K562 (cell line): ENCODE data around the gene MATN1. TPM values are rescaled to one million over a fixed set of nuclear protein-coding genes. Genes with fewer than 3 reads are reported as not detected.

Experiments
- ARNT ChIP-seq, 2 experiments: fragments of 450-650 bp; IDR thresholded peaks; 2 replicates each; pipeline ENCODE4 v1.6.1; 2016; ENCODE audit warnings: mild to moderate bottlenecking in 1 of 2
- BRD9 ChIP-seq: fragments of 450-650 bp; IDR thresholded peaks from 2 replicates; pipeline ENCODE4 v1.6.1; 2018; ENCODE audit warnings: low read depth; ENCODE audit not compliant: partially characterized antibody
- CAMTA2 ChIP-seq: fragments of 250-450 bp; sonication (Bioruptor Pico); conservative IDR thresholded peaks from 2 replicates; pipeline ENCODE4 v1.5.1; 2022
- CBFA2T2 ChIP-seq: fragments of 450-650 bp; conservative IDR thresholded peaks from 2 replicates; pipeline ENCODE4 v1.6.1; 2017; ENCODE audit warnings: mild to moderate bottlenecking
- EGR1 ChIP-seq: fragments of 450-650 bp; conservative IDR thresholded peaks from 2 replicates; pipeline ENCODE4 v1.6.1; 2017; ENCODE audit warnings: mild to moderate bottlenecking
- ESRRA ChIP-seq: fragments of 450-650 bp; IDR thresholded peaks from 2 replicates; pipeline ENCODE4 v1.6.1; 2014; ENCODE audit warnings: low read depth, mild to moderate bottlenecking, moderate library complexity, borderline replicate concordance
- HOMEZ ChIP-seq: fragments of 250-450 bp; sonication (Bioruptor Pico); IDR thresholded peaks from 2 replicates; pipeline ENCODE4 v1.4.0; 2020; ENCODE audit warnings: mild to moderate bottlenecking, moderate library complexity
- KDM1A ChIP-seq, 2 experiments: fragments of 450-650 bp; IDR thresholded peaks; 2 replicates each; pipeline ENCODE4 v1.6.1; 2016; ENCODE audit warnings: mild to moderate bottlenecking in 2 of 2
- MAZ ChIP-seq, 2 experiments: fragments of 450-650 bp in 1 of 2; sonication (generic) in 1 of 2; formaldehyde crosslinking; IDR thresholded peaks in 1 of 2; conservative IDR thresholded peaks in 1 of 2; 2 replicates each; pipeline versions ENCODE4 v1.4.0 to v1.5.0; 2020; ENCODE audit warnings: mild to moderate bottlenecking in 1 of 2, missing genetic modification reagents in 1 of 2
- MCM3 ChIP-seq: fragments of 450-650 bp; IDR thresholded peaks from 2 replicates; pipeline ENCODE4 v1.6.1; 2016
- OTX1 ChIP-seq: fragments of 450-650 bp; formaldehyde crosslinking; IDR thresholded peaks from 2 replicates; pipeline ENCODE4 v1.4.0; 2022; ENCODE audit warnings: mild to moderate bottlenecking
- PKNOX1 ChIP-seq: fragments of 450-650 bp; IDR thresholded peaks from 2 replicates; pipeline ENCODE4 v1.6.1; 2016
- RBM39 ChIP-seq: fragments of 200-400 bp; formaldehyde crosslinking; optimal IDR thresholded peaks from 2 replicates; pipeline ENCODE3; 2018; ENCODE audit warnings: low read depth, low read length
- RCOR1 ChIP-seq, 2 experiments: IDR thresholded peaks; 2 replicates each; pipeline ENCODE4 v1.6.1; 2012; ENCODE audit warnings: low read depth in 2 of 2, low read length in 2 of 2, borderline replicate concordance in 1 of 2, improper control_type of control experiment in 1 of 2
- SMAD1 ChIP-seq: fragments of 150-350 bp; IDR thresholded peaks from 2 replicates; pipeline ENCODE4 v1.6.1; 2014; ENCODE audit warnings: low read length, low read depth; ENCODE audit not compliant: partially characterized antibody
- SOX6 ChIP-seq: fragments of 450-650 bp; IDR thresholded peaks from 2 replicates; pipeline ENCODE4 v1.6.1; 2014; ENCODE audit warnings: mild to moderate bottlenecking
- SRF ChIP-seq, 2 experiments: fragments of 250-450, 450-650 bp in 1 of 2; sonication (Bioruptor Pico) in 1 of 2; sonication (generic) in 1 of 2; formaldehyde crosslinking; IDR thresholded peaks; 2 replicates each; pipeline versions ENCODE4 v1.5.0 to v1.5.1; 2020 to 2022; ENCODE audit warnings: mild to moderate bottlenecking in 1 of 2, missing genetic modification reagents in 1 of 2
- TEAD1 ChIP-seq, 2 experiments: fragments of 450-650 bp in 1 of 2; sonication (generic) in 1 of 2; formaldehyde crosslinking; IDR thresholded peaks; 2 replicates each; pipeline versions ENCODE4 v1.4.0 to v1.8.0; 2020 to 2022; ENCODE audit warnings: mild to moderate bottlenecking in 2 of 2, missing genetic modification reagents in 1 of 2
- TFE3 ChIP-seq: fragments of 450-650 bp; formaldehyde crosslinking; IDR thresholded peaks from 2 replicates; pipeline ENCODE4 v1.4.0; 2020; ENCODE audit warnings: mild to moderate bottlenecking, mixed read lengths
- YY1 ChIP-seq, 3 experiments: IDR thresholded peaks; 2 replicates each; pipeline ENCODE4 v1.6.1; 2011; ENCODE audit warnings: low read length in 2 of 3, mild to moderate bottlenecking in 2 of 3, moderate library complexity in 2 of 3, borderline replicate concordance in 1 of 3, control low read depth in 1 of 3, low read depth in 1 of 3; ENCODE audit not compliant: insufficient read depth in 3 of 3, insufficient replicate concordance in 2 of 3, control insufficient read depth in 1 of 3, insufficient read length in 1 of 3; ENCODE audit errors: extremely low read depth in 1 of 3
- ZBTB8A ChIP-seq: fragments of 450-650 bp; IDR thresholded peaks from 2 replicates; pipeline ENCODE4 v1.6.1; 2018; ENCODE audit warnings: mild to moderate bottlenecking, moderate library complexity; ENCODE audit not compliant: partially characterized antibody
- ZNF12 ChIP-seq: sonication (generic); formaldehyde crosslinking; IDR thresholded peaks from 2 replicates; pipeline ENCODE4 v1.4.0; 2020; ENCODE audit warnings: mild to moderate bottlenecking, missing genetic modification reagents
- ZNF354B ChIP-seq: fragments of 250-450 bp; sonication (Bioruptor Pico); IDR thresholded peaks from 2 replicates; pipeline ENCODE4 v1.4.0; 2020
- ZNF445 ChIP-seq: fragments of 250-450 bp; sonication (Bioruptor Pico); IDR thresholded peaks from 2 replicates; pipeline ENCODE4 v1.4.0; 2020; ENCODE audit warnings: low read depth, mild to moderate bottlenecking, moderate library complexity
- polyA plus RNA-seq, 8 experiments: library from polyadenylated mRNA; depleted of rRNA in 4 of 8; stranded (reverse) in 5 of 8; unstranded in 3 of 8; fragments of >200 nt; fragmentation: Nextera tagmentation in 2 of 8; fragmentation: Illumina TruSeq in 1 of 8; extraction: Ambion mirVana in 2 of 8; extraction: Trizol in 1 of 8; gene quantifications; 2 replicates each; pipeline versions ENCODE4 v1.2.1 to v1.2.3, GENCODE V29; 2011 to 2014; ENCODE audit warnings: inconsistent platforms in 1 of 8, missing spikeins in 1 of 8
- total RNA-seq, 7 experiments: library from RNA; depleted of rRNA in 6 of 7; stranded (reverse); fragments of >200 nt in 6 of 7; fragmentation: Illumina TruSeq in 2 of 7; extraction: Trizol in 2 of 7; gene quantifications; 2 replicates each; pipeline versions ENCODE4 v1.2.1 to v1.2.3, GENCODE V29; 2011 to 2021; ENCODE audit warnings: low replicate concordance in 1 of 7

MATN1 gene
- total and polyA plus RNA-seq, 9 of the 15 experiments (the other 6 are each of a cell fraction or from before 2014, with no cell fraction given): 0.10 to 2.3 (median 1.2) TPM

- TF ChIP-seq ZNF354B (peak; percentile 13; the same call in 1 of the 2 replicates), ZBTB8A (no peak), CBFA2T2 (no peak), SRF (CRISPR knock-in tag; IDR thresholded peaks at IDR 0.05) (no peak; a peak in 2 of 4 replicates), EGR1 (peak; percentile 80), MCM3 (no peak), HOMEZ (CRISPR knock-in tag) (peak; percentile 46; the same call in 1 of the 2 replicates), BRD9 (peak; percentile 17), TEAD1 (CRISPR knock-in tag; IDR thresholded peaks at IDR 0.05) (peak; percentile 22 to 71; a peak in 2 of 4 replicates), ZNF445 (CRISPR knock-in tag) (peak; percentile 25; the same call in 1 of the 2 replicates), MAZ (CRISPR knock-in tag; conservative IDR thresholded peaks at IDR 0.05 in 1 of 2, IDR thresholded peaks at IDR 0.05 in 1 of 2) (peak in 1 of 2 experiments; percentile 88; a peak in 2 of 4 replicates), OTX1 (CRISPR knock-in tag) (no peak), TFE3 (CRISPR knock-in tag) (no peak; the same call in 1 of the 2 replicates), RBM39 (no peak), YY1 (IDR thresholded peaks at IDR 0.05; ENCODE audit: borderline replicate concordance in 1 of 3, control insufficient read depth in 1 of 3, extremely low read depth in 1 of 3, insufficient read depth in 3 of 3, insufficient read length in 1 of 3, insufficient replicate concordance in 2 of 3, low read depth in 1 of 3, low read length in 2 of 3) (peak in 1 of 3 experiments; percentile 66), CAMTA2 (CRISPR knock-in tag) (0 out of 2 replicates have a peak, but pooled peaks have one; percentile 35), ARNT (IDR thresholded peaks at IDR 0.05) (no peak), RCOR1 (IDR thresholded peaks at IDR 0.05; ENCODE audit: borderline replicate concordance in 1 of 2, low read depth in 2 of 2, low read length in 2 of 2) (peak; percentile 53 to 84), KDM1A (IDR thresholded peaks at IDR 0.05) (peak; percentile 80 to 92), PKNOX1 (no peak; the same call in 1 of the 2 replicates), ESRRA (0 out of 2 replicates have a peak, but pooled peaks have one; percentile 28), SOX6 (no peak), SMAD1 (peak; percentile 33), ZNF12 (CRISPR knock-in tag) (no peak)
Measured at GRCh38 chr1:30765556-30766434, 42.4 kb upstream of the MATN1 start (continued).
